Measurements from ENCODE around the gene ODAD3.
"Not testable (repeated sequence)": the region's sequence is repeated elsewhere in the genome, so short reads cannot be mapped to it uniquely, and the experiment has no call there.

ODAD3 gene

GRCh38 chr19:11435057-11435832 is at the start of gene ODAD3, which contains the start of gene PRKCSH:
TSS of gene ODAD3 (minus strand) at chr19:11435121. CDS start at chr19:11435016, 105 bp downstream.
TSS of gene PRKCSH (plus strand) at chr19:11435635. CDS start at chr19:11436118, 483 bp downstream.
- peak; percentile 100 for DNase-seq (ENCODE audit: low spot score)

- DNase-seq (ENCODE audit: low spot score): no peak
Measured at GRCh38 chr19:11483366-11484111, 48.6 kb upstream of the ODAD3 start.

- peak; percentile 96 for DNase-seq (ENCODE audit: low spot score)
Measured at GRCh38 chr19:11482384-11483050, 47.6 kb upstream of the ODAD3 start.

- DNase-seq (ENCODE audit: low spot score): peak; percentile 96
Measured at GRCh38 chr19:11481534-11482383, 46.8 kb upstream of the ODAD3 start.

DNA sequence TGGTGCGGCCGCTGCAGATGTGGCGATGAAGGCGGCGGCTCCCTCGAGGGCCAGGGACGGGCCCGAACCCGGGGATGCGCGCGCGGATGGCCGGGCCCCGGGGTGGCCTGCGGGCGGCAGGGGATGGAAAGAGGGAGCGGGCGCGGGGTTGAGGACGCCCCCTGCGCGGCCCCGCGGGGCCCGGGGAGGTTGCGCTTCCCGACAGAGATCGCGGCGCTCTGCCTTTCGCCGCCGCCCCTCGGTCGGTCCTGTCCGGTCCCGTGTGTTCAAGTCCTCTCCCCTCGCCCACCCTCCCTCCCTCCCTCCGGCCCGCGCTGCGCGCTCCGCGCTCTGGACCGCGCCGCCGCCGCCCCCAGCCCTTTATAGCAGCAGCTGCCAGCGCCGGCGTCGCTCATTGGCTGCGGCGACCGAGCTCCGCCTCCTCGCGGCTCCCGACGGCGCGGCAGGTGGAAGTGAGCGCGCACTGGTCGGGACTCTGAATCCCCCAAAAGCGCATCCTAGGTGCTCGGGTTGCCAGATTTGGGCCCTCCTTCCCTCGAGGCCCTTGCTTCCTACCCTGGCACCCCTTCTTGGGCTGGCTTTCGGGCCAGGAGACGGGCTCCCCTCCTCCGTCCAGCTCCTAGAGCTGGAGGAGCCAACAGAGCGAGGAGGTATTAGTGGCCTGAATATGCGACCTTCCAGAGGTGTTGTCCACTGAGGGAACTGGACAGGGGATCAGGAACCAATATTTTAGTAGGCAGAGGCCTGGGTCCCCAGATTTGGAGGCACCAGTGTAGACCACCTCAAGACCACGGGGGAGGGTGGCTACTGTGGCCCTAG is 46.0 kb upstream of the ODAD3 start, which contains the start of gene ELAVL3:
Gene ELAVL3, minus strand, starts transcription at position 332 of the 819 bp plus-strand sequence. CDS start 438 bp downstream, outside the sequence.
- DNase-seq (ENCODE audit: low spot score): peak; percentile 44

- no peak for DNase-seq (ENCODE audit: low spot score)
Measured at GRCh38 chr19:11479898-11480714, 45.2 kb upstream of the ODAD3 start.

DNA sequence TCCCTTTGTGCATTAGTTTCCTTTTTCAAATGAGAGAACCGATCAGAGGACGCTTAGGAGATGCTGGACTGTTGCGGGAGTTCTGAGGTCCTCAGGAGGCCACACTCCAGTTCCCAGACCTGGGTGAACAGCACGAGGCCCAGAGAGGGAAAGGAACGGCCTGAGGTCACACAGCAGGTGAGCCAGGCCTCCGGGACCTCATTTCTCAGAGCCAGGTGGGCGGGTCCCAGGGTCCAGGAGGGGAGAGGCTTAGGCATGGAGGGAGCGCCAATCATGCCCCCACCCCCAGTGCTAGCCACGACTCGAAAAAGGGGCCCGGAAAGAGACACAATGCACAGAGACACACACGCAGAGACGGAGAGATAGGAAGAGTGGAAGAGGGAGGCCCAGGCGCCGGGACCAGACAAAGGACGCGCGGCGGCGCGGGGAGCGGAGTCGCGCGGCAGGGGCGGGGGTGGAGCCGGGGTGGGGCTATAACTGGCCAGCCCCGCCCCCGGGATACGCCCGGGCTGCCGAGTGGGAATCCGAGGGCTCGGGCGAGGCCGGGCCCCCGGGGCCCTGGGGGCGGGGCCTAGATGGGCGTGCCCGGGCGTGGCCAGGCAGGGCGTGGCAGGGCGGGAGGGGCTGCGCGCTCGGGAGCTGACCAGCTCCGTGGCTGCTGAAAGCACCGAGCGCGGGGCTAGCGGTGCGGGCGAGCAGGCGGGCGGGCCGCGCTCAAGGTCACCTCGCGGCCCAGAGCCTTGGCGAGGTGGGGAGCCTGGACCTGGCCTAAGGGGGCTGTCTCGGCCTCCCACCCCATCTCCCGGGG is 44.4 kb upstream of the ODAD3 start:
- DNase-seq (ENCODE audit: low spot score): no peak

DNA sequence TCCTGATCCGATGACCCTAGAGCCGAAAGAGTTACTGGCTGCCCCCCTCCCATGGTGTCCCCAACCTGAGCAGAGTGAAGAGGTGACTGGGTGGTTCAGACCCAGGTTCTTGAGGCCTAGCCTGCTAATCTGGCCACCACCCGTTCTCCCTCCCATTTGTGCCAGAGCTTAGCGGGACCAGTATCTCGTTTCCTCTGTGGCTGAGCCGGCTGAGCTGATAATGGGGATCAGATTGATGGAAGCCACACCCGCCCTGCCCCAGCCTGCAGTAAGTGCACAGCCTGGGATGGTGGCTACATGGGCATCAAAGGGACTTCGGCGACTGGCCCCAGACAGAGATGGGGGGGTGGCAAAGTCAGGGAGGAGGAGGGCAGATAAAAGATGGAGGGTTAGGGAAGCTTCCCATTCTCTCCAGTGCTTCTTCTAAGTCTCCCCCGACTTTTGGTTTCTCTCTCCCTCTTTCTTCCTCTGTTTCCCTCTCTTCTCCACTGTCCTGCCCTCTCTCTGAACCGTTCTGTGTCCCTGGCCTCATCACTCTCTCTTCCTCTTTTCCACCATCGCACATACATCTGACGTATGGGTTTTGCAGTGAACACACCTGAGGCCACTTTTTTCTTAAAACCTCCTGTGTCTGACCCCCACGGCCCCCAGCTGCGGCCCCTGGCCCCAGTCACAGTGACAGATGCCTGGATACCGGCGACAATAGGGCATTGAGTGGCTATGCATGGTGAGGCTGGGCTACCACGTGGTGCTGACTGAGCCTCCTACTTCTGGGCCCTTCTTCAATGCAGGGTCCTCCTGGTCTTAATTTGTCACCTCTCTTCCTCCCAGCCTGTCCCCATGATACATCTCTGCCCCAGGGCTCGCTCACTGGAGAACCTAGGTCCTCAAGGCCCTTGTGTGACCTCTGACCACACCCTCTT is 43.5 kb upstream of the ODAD3 start:
- DNase-seq (ENCODE audit: low spot score): no peak

DNA sequence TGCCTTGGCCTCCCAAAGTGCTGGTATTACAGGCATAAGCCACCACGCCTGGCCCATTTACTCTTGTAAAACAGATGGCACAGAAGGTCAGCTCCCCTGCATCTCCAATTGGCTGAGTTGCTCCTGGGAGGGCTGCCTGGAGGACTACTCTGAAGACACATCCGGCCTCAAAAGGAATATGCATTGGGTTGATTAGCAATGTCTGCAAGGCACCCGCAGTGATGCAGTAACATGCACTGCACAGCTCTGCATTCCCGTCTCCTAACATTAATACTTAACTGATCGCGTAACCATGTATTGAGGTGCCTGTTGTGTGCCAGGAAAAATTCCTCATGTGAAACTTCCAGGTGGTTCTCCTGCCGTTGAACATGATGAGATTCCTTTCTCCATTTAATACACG is 40.9 kb upstream of the ODAD3 start:
- no peak for DNase-seq (ENCODE audit: low spot score)

- DNase-seq (ENCODE audit: low spot score): not testable (repeated sequence)
Measured at GRCh38 chr19:11475343-11475742, 40.4 kb upstream of the ODAD3 start.

- no peak for DNase-seq (ENCODE audit: low spot score)
Measured at GRCh38 chr19:11473725-11474124, 38.8 kb upstream of the ODAD3 start.

DNA sequence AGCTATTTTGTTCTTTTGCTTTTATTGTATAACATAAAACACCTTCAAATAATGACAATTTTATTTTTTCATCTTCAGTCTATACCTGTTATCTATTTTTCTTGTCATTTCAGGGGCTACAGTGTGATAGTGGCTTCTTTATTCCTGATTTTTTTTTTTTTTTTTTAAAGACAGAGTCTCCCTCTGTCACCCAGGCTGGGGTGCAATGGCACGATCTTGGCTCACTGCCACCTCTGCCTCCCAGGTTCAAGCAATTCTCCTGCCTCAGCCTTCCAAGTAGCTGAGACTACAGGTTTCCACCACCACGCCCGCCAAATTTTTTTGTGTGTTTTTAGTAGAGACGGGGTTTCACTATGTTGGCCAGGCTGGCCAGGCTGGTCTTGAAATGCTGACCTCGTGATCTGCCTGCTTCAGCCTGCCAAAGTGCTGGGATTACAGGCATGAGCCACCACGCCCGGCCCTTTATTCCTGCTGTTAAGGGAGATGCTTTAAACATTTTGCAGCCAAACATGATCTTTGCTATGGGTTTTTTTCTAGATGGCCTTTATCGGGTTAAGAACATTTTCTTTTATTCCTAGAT is 33.4 kb upstream of the ODAD3 start:
- DNase-seq (ENCODE audit: low spot score): not testable (repeated sequence)

- no peak for DNase-seq (ENCODE audit: low spot score)
Measured at GRCh38 chr19:11465600-11465999, 30.7 kb upstream of the ODAD3 start.

- DNase-seq (ENCODE audit: low spot score): no peak
Measured at GRCh38 chr19:11464333-11465265, 29.7 kb upstream of the ODAD3 start.

DNA sequence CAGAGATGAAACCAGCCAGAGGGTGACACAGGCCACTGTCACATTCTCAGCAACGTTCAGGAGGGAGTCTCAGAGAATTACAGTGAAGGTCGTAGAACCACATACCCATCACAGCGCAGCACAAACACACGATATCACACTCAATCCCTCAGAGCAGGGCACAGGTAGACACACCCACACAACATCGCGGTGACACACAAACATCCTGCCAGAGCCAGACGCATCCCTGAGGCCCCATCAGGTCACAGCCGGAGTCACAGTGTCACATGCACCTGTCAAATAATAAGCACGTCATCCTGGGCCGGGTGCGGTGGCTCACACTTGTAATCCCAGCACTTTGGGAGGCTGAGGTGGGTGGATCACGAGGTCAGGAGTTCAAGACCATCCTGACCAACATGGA is 28.5 kb upstream of the ODAD3 start:
- no peak for DNase-seq (ENCODE audit: low spot score)

- DNase-seq (ENCODE audit: low spot score): no peak
Measured at GRCh38 chr19:11461453-11461852, 26.5 kb upstream of the ODAD3 start.
